ENCODE results near the gene AP1B1.

GRCh38 chr22:29348956-29349355 is 39.4 kb downstream of the AP1B1 start:
- TF ChIP-seq FOXM1 (IDR thresholded peaks at IDR 0.05; ENCODE audit: borderline replicate concordance) (no peak), FOXK2 (IDR thresholded peaks at IDR 0.05) (no peak), TARDBP (IDR thresholded peaks at IDR 0.05) (no peak), L3MBTL2 (conservative IDR thresholded peaks at IDR 0.05) (no peak), ELF4 (IDR thresholded peaks at IDR 0.05) (no peak), HDGF (IDR thresholded peaks at IDR 0.05; ENCODE audit: borderline replicate concordance) (no peak), CTBP1 (IDR thresholded peaks at IDR 0.05; ENCODE audit: borderline replicate concordance) (no peak)

Data from HEK293T (cell line).